Astrocyte (in vitro differentiated cells and primary cell): Measurements from ENCODE around the gene PPP1R11. TPM values are rescaled to one million over a fixed set of nuclear protein-coding genes. Genes with fewer than 3 reads are reported as not detected.
"Not testable (repeated sequence)": the region's sequence is repeated elsewhere in the genome, so short reads cannot be mapped to it uniquely, and the experiment has no call there.

Source experiments
- DNase-seq: peaks from one replicate; pipeline ENCODE4 v3.0.0-alpha.2; 2010; ENCODE audit warnings: low read depth
- FAIRE-seq: peaks from 2 replicates; lab custom pipeline; 2011; peaks lifted over from hg19 to GRCh38; lab: Jason Lieb, UNC
- H2AFZ ChIP-seq: 2 replicates; pipeline ENCODE4 v1.6.0; 2012; ENCODE audit warnings: low read depth, low read length, inconsistent platforms
- H3K27ac ChIP-seq: 2 replicates; pipeline ENCODE4 v1.5.1; 2011; ENCODE audit warnings: low read depth, low read length, inconsistent platforms
- H3K27me3 ChIP-seq: 2 replicates; pipeline ENCODE4 v1.6.0; 2011; ENCODE audit warnings: low read length, inconsistent platforms; ENCODE audit not compliant: insufficient read depth
- H3K36me3 ChIP-seq: 2 replicates; pipeline ENCODE4 v1.5.1; 2011; ENCODE audit warnings: low read length, inconsistent platforms; ENCODE audit not compliant: insufficient read depth
- H3K4me1 ChIP-seq: 2 replicates; pipeline ENCODE4 v1.5.1; 2011; ENCODE audit warnings: low read length, inconsistent platforms; ENCODE audit not compliant: insufficient read depth
- H3K4me2 ChIP-seq: 2 replicates; pipeline ENCODE4 v1.6.0; 2012; ENCODE audit warnings: low read length, inconsistent platforms
- H3K4me3 ChIP-seq: 2 replicates; pipeline ENCODE4 v1.5.1; 2011; ENCODE audit warnings: low read depth, mild to moderate bottlenecking, low read length, inconsistent platforms; ENCODE audit not compliant: insufficient read depth
- H3K79me2 ChIP-seq: 2 replicates; pipeline ENCODE4 v1.6.0; 2012; ENCODE audit warnings: mild to moderate bottlenecking, low read length, inconsistent platforms; ENCODE audit not compliant: insufficient read depth
- H3K9ac ChIP-seq: 2 replicates; pipeline ENCODE4 v1.6.0; 2012; ENCODE audit warnings: mild to moderate bottlenecking, low read length, inconsistent platforms
- H3K9me3 ChIP-seq: 2 replicates; pipeline ENCODE4 v1.5.1; 2012; ENCODE audit warnings: low read depth, mild to moderate bottlenecking, low read length, inconsistent platforms; ENCODE audit not compliant: insufficient read depth
- H4K20me1 ChIP-seq: 2 replicates; pipeline ENCODE4 v1.6.0; 2012; ENCODE audit warnings: low read length, inconsistent platforms; ENCODE audit not compliant: insufficient read depth
- H3K27ac Mint-ChIP-seq: one replicate; pipeline ENCODE4 v1.8.0; 2021; ENCODE audit warnings: mild to moderate bottlenecking, mixed read lengths; ENCODE audit not compliant: unreplicated experiment
- H3K27me3 Mint-ChIP-seq: one replicate; pipeline ENCODE4 v1.8.0; 2021; ENCODE audit warnings: low read depth, mixed read lengths; ENCODE audit not compliant: unreplicated experiment
- H3K36me3 Mint-ChIP-seq: one replicate; pipeline ENCODE4 v1.8.0; 2021; ENCODE audit warnings: low read depth, mixed read lengths; ENCODE audit not compliant: unreplicated experiment
- H3K4me1 Mint-ChIP-seq: one replicate; pipeline ENCODE4 v1.8.0; 2021; ENCODE audit warnings: low read depth, mixed read lengths; ENCODE audit not compliant: unreplicated experiment
- H3K4me3 Mint-ChIP-seq: one replicate; pipeline ENCODE4 v1.8.0; 2021; ENCODE audit warnings: mild to moderate bottlenecking, moderate library complexity, mixed read lengths; ENCODE audit not compliant: unreplicated experiment
- H3K9me3 Mint-ChIP-seq: one replicate; pipeline ENCODE4 v1.8.0; 2021; ENCODE audit warnings: mild to moderate bottlenecking, mixed read lengths; ENCODE audit not compliant: unreplicated experiment
- EZH2 ChIP-seq: IDR thresholded peaks from 2 replicates; pipeline ENCODE4 v1.6.1; 2012; ENCODE audit warnings: mild to moderate bottlenecking, low read length, inconsistent platforms; ENCODE audit not compliant: insufficient read depth
- total RNA-seq: library from RNA; stranded (reverse); gene quantifications from 2 replicates; pipeline ENCODE4 v1.2.1, GENCODE V29; 2021
- TF ChIP-seq, protein P1 (sequence below): IDR thresholded peaks from 2 replicates; pipeline ENCODE4 v1.5.1; 2011; ENCODE audit warnings: low read depth, mild to moderate bottlenecking, inconsistent platforms, low read length, moderate library complexity; ENCODE audit not compliant: insufficient read depth

The PPP1R11 gene
- total RNA-seq, 1 donor from 2014 or later, result 37.8 TPM

DNA sequence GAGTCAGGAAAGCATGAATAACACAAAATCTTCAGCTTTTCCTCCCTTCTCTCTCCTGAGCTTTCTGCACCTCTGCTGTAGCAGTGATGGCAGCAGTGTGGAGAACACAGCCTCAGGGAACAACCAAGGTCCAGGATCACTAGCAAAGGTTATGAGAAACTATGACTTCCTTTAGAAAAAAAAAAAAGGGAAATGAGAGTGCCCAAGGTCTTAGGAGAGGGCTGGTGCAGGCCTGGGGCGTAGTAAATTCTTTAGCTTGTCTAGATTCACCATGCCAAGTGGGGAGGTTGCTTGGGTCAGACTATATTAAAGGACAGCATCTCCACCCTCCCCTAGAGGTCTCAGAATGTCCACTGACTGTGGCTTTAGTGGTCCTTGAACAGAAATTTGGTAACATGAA lies 46.4 kb upstream of the PPP1R11 start:
- H3K4me1 Mint-ChIP-seq, result no peaks in the 10 kb centered on the region
- Histone ChIP-seq H3K27me3 (no peaks in the 10 kb centered on the region), H3K9me3 (no peaks in the 10 kb centered on the region), H3K4me3 (no peak overlapping the region), H3K4me2 (no peak overlapping the region), H3K27ac (no peak overlapping the region), H2AFZ (no peak overlapping the region), H3K79me2 (no peaks in the 10 kb centered on the region), H4K20me1 (no peaks in the 10 kb centered on the region), H3K36me3 (no peaks in the 10 kb centered on the region), H3K4me1 (no peaks in the 10 kb centered on the region), H3K9ac (no peak overlapping the region)
- H3K27me3 Mint-ChIP-seq, result peaks cover 2% of the 10 kb centered on the region
- FAIRE-seq (no peak), DNase-seq (no peak)
- no peak for TF ChIP-seq EZH2
- TF ChIP-seq, protein P1, sequence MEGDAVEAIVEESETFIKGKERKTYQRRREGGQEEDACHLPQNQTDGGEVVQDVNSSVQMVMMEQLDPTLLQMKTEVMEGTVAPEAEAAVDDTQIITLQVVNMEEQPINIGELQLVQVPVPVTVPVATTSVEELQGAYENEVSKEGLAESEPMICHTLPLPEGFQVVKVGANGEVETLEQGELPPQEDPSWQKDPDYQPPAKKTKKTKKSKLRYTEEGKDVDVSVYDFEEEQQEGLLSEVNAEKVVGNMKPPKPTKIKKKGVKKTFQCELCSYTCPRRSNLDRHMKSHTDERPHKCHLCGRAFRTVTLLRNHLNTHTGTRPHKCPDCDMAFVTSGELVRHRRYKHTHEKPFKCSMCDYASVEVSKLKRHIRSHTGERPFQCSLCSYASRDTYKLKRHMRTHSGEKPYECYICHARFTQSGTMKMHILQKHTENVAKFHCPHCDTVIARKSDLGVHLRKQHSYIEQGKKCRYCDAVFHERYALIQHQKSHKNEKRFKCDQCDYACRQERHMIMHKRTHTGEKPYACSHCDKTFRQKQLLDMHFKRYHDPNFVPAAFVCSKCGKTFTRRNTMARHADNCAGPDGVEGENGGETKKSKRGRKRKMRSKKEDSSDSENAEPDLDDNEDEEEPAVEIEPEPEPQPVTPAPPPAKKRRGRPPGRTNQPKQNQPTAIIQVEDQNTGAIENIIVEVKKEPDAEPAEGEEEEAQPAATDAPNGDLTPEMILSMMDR, result no peak
- no peak overlapping the region for H3K4me3 Mint-ChIP-seq
- no peaks in the 10 kb centered on the region for H3K9me3 Mint-ChIP-seq
- peaks cover 2% of the 10 kb centered on the region for H3K36me3 Mint-ChIP-seq
- no peak overlapping the region for H3K27ac Mint-ChIP-seq

DNA sequence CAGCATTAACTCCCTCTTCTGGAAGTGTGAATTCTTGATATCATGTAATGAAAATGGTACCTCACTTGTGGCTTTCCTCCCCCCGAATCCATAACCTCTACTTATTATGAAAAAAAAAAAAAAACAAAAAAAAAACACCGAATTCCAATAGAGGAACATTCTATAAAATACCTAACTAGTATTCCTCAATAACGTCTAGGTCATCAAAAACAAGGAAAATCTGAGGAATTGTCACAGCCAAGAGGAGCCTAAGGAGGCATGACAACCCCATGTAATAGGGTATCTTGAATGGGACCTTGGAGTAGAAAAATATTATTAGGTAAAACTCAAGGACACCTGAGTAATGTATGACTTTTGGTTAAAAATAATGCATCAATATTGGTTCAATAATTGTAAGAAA lies 44.8 kb upstream of the PPP1R11 start:
- FAIRE-seq (no peak), DNase-seq (no peak)
- no peaks in the 10 kb centered on the region for H3K27me3 ChIP-seq
- Mint-ChIP-seq H3K4me1 (no peaks in the 10 kb centered on the region), H3K4me3 (no peak overlapping the region), H3K27me3 (peaks cover 4% of the 10 kb centered on the region), H3K27ac (no peak overlapping the region), H3K36me3 (peaks cover 4% of the 10 kb centered on the region), H3K9me3 (no peaks in the 10 kb centered on the region)
- no peak overlapping the region for H3K27ac ChIP-seq
- no peaks in the 10 kb centered on the region for H3K79me2 ChIP-seq
- no peaks in the 10 kb centered on the region for H3K4me1 ChIP-seq
- H3K9me3 ChIP-seq, result no peaks in the 10 kb centered on the region
- H2AFZ ChIP-seq, result no peak overlapping the region
- no peaks in the 10 kb centered on the region for H4K20me1 ChIP-seq
- no peak overlapping the region for H3K4me2 ChIP-seq
- no peaks in the 10 kb centered on the region for H3K36me3 ChIP-seq
- no peak overlapping the region for H3K9ac ChIP-seq
- no peak for TF ChIP-seq EZH2
- TF ChIP-seq, protein P1, result no peak
- no peak overlapping the region for H3K4me3 ChIP-seq

DNA sequence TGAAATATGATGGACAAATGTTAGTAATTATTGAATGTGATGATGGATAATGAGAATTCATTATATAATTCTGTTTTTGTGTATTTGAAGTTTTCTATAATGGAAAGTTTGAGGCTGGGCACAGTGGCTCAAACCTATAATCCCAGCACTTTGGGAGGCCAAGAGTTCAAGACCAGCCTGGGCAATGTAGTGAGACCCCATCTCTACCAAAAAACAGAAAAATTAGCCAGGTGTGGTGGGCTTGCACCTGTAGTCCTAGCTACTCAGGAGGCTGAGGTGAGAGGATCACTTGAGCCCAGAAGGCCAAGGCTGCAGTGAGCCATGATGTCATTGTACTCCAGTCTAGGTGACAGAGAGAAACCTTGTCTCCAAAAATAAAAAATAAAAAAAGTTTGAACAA lies 44.3 kb upstream of the PPP1R11 start:
- not testable (repeated sequence) for H3K79me2 ChIP-seq, H3K36me3 Mint-ChIP-seq, H2AFZ ChIP-seq, H3K4me3 Mint-ChIP-seq, H3K4me3 ChIP-seq, H3K36me3 ChIP-seq, H3K4me2 ChIP-seq, H3K4me1 Mint-ChIP-seq, H4K20me1 ChIP-seq, H3K27ac Mint-ChIP-seq, H3K9me3 ChIP-seq, H3K27me3 ChIP-seq, H3K27me3 Mint-ChIP-seq, H3K27ac ChIP-seq, H3K9ac ChIP-seq, FAIRE-seq, H3K4me1 ChIP-seq, DNase-seq, H3K9me3 Mint-ChIP-seq
